OCI-LY1 (cell line): ENCODE data around the gene RECQL5.

Source experiments
- CTCF ChIP-seq: fragments of 200-600 bp; sonication (generic), shearing (Covaris generic); IDR thresholded peaks from 2 replicates; pipeline ENCODE4 v1.5.1; 2017; ENCODE audit warnings: mild to moderate bottlenecking, antibody characterized with exemption, low read length, moderate library complexity, mixed read lengths
- EZH2 ChIP-seq: fragments of 200-600 bp; sonication (generic), shearing (Covaris generic); IDR thresholded peaks from 2 replicates; pipeline ENCODE4 v1.8.0; 2017; ENCODE audit warnings: borderline replicate concordance, mixed run types, mild to moderate bottlenecking, antibody characterized with exemption, low read length, moderate library complexity, mixed read lengths

- no peak for TF ChIP-seq EZH2
- TF ChIP-seq CTCF, result no peak
Observed at GRCh38 chr17:75689441-75689873, 22.5 kb upstream of the RECQL5 start.
